H9 (cell line): Measurements from ENCODE around the gene FAM219B. TPM values are rescaled to one million over a fixed set of nuclear protein-coding genes. Genes with fewer than 3 reads are reported as not detected.

Source experiments
- DNase-seq: peaks from one replicate; pipeline ENCODE4 v3.0.0-alpha.2; 2017
- H2AFZ ChIP-seq: one replicate; pipeline ENCODE4 v1.6.1; 2013; ENCODE audit warnings: mild to moderate bottlenecking, low read length, control low read depth, moderate library complexity
- H2AK5ac ChIP-seq: 2 replicates; pipeline ENCODE4 v1.6.1; 2013; ENCODE audit warnings: low read length, control low read depth, mixed read lengths; ENCODE audit not compliant: insufficient read length
- H2BK120ac ChIP-seq: one replicate; pipeline ENCODE4 v1.6.1; 2013; ENCODE audit warnings: low read depth, mild to moderate bottlenecking, low read length, control low read depth, inconsistent platforms; ENCODE audit not compliant: poor library complexity, severe bottlenecking
- H2BK12ac ChIP-seq: 2 replicates; pipeline ENCODE4 v1.6.1; 2013; ENCODE audit warnings: low read length, control low read depth, mixed read lengths, low read depth; ENCODE audit not compliant: insufficient read length
- H2BK15ac ChIP-seq: 2 replicates; pipeline ENCODE4 v1.6.1; 2013; ENCODE audit warnings: low read depth, low read length, control low read depth
- H2BK20ac ChIP-seq: one replicate; pipeline ENCODE4 v1.6.1; 2013; ENCODE audit warnings: low read depth, mild to moderate bottlenecking, low read length, control low read depth, inconsistent platforms; ENCODE audit not compliant: poor library complexity, severe bottlenecking
- H2BK5ac ChIP-seq: 2 replicates; pipeline ENCODE4 v1.6.1; 2013; ENCODE audit warnings: low read length, control low read depth, mixed read lengths; ENCODE audit not compliant: insufficient read length
- H3K14ac ChIP-seq: 2 replicates; pipeline ENCODE4 v1.6.1; 2013; ENCODE audit warnings: low read length, control low read depth; ENCODE audit not compliant: insufficient read depth
- H3K18ac ChIP-seq: 2 replicates; pipeline ENCODE4 v1.6.1; 2013; ENCODE audit warnings: low read depth, mild to moderate bottlenecking, mixed read lengths, low read length, control low read depth; ENCODE audit not compliant: insufficient read length
- H3K23ac ChIP-seq: 2 replicates; pipeline ENCODE4 v1.6.1; 2013; ENCODE audit warnings: low read length, control low read depth, mixed read lengths, low read depth; ENCODE audit not compliant: insufficient read length
- H3K23me2 ChIP-seq: 2 replicates; pipeline ENCODE4 v1.6.1; 2013; ENCODE audit warnings: low read depth, mild to moderate bottlenecking, mixed read lengths, low read length, control low read depth; ENCODE audit not compliant: insufficient read length, poor library complexity, severe bottlenecking
- H3K27ac ChIP-seq: 2 replicates; pipeline ENCODE4 v1.5.1; 2013; ENCODE audit warnings: low read length, control low read depth, mixed read lengths, low read depth; ENCODE audit not compliant: insufficient read length
- H3K27me3 ChIP-seq: 2 replicates; pipeline ENCODE4 v1.6.1; 2013; ENCODE audit warnings: low read length, control low read depth, inconsistent platforms; ENCODE audit not compliant: insufficient read depth
- H3K4ac ChIP-seq: 2 replicates; pipeline ENCODE4 v1.6.1; 2013; ENCODE audit warnings: low read depth, mild to moderate bottlenecking, control low read depth, inconsistent platforms, low read length, moderate library complexity
- H3K4me1 ChIP-seq: 2 replicates; pipeline ENCODE4 v1.6.1; 2013; ENCODE audit warnings: low read length, control low read depth, inconsistent platforms; ENCODE audit not compliant: insufficient read depth
- H3K4me2 ChIP-seq: 2 replicates; pipeline ENCODE4 v1.6.1; 2013; ENCODE audit warnings: low read length, control low read depth, mixed read lengths; ENCODE audit not compliant: insufficient read length, insufficient read depth
- H3K56ac ChIP-seq: 2 replicates; pipeline ENCODE4 v1.6.1; 2013; ENCODE audit warnings: low read depth, mild to moderate bottlenecking, mixed read lengths, low read length, control low read depth; ENCODE audit not compliant: insufficient read length
- H3K79me1 ChIP-seq: 2 replicates; pipeline ENCODE4 v1.6.1; 2013; ENCODE audit warnings: low read depth, mild to moderate bottlenecking, moderate library complexity, low read length, control low read depth, inconsistent platforms; ENCODE audit not compliant: insufficient read depth, poor library complexity, severe bottlenecking
- H3K79me2 ChIP-seq: 2 replicates; pipeline ENCODE4 v1.6.1; 2013; ENCODE audit warnings: low read length, control low read depth, inconsistent platforms; ENCODE audit not compliant: insufficient read depth
- H3K9ac ChIP-seq: 2 replicates; pipeline ENCODE4 v1.6.1; 2013; ENCODE audit warnings: low read length, control low read depth, mixed read lengths; ENCODE audit not compliant: insufficient read length; ENCODE audit errors: extremely low read depth
- H3K9me3 ChIP-seq: one replicate; pipeline ENCODE4 v1.6.1; 2013; ENCODE audit warnings: low read depth, low read length, inconsistent platforms; ENCODE audit not compliant: control insufficient read depth
- H3T11ph ChIP-seq: one replicate; pipeline ENCODE4 v1.6.1; 2013; ENCODE audit warnings: mild to moderate bottlenecking, low read length, control low read depth, inconsistent platforms
- H4K20me1 ChIP-seq: one replicate; pipeline ENCODE4 v1.6.1; 2013; ENCODE audit not compliant: control insufficient read depth, insufficient read length, insufficient read depth
- H4K5ac ChIP-seq: 2 replicates; pipeline ENCODE4 v1.6.1; 2013; ENCODE audit warnings: low read depth, mild to moderate bottlenecking, mixed read lengths, low read length, control low read depth; ENCODE audit not compliant: insufficient read length
- H4K8ac ChIP-seq: replicated peaks from 2 replicates; pipeline ENCODE4 v1.6.1; 2013; ENCODE audit warnings: low read length, control low read depth, mixed read lengths, low read depth; ENCODE audit not compliant: insufficient read length
- H4K91ac ChIP-seq: 2 replicates; pipeline ENCODE4 v1.6.1; 2013; ENCODE audit warnings: low read depth, mild to moderate bottlenecking, moderate library complexity, mixed read lengths, low read length, control low read depth; ENCODE audit not compliant: insufficient read length
- H3K27ac Mint-ChIP-seq, 3 experiments: 2 replicates in 2 of 3; 3 replicates in 1 of 3; pipeline ENCODE4 v1.8.0; 2020 to 2021; ENCODE audit warnings: mixed read lengths in 3 of 3, mild to moderate bottlenecking in 1 of 3, moderate library complexity in 1 of 3
- H3K27me3 Mint-ChIP-seq: 2 replicates; pipeline ENCODE4 v1.8.0; 2021; ENCODE audit warnings: low read depth, mild to moderate bottlenecking, moderate library complexity, mixed read lengths
- H3K36me3 Mint-ChIP-seq, 3 experiments: 2 replicates in 2 of 3; 3 replicates in 1 of 3; pipeline ENCODE4 v1.8.0; 2020 to 2021; ENCODE audit warnings: low read depth in 3 of 3, mixed read lengths in 3 of 3; ENCODE audit not compliant: insufficient read depth in 1 of 3
- H3K4me1 Mint-ChIP-seq, 2 experiments: 2 replicates each; pipeline ENCODE4 v1.8.0; 2020; ENCODE audit warnings: mixed read lengths in 2 of 2
- H3K4me3 Mint-ChIP-seq, 2 experiments: 2 replicates in 1 of 2; 3 replicates in 1 of 2; pipeline ENCODE4 v1.8.0; 2020 to 2021; ENCODE audit warnings: mild to moderate bottlenecking in 2 of 2, mixed read lengths in 2 of 2, moderate library complexity in 1 of 2
- H3K9me3 Mint-ChIP-seq, 2 experiments: 2 replicates in 1 of 2; 3 replicates in 1 of 2; pipeline ENCODE4 v1.8.0; 2020; ENCODE audit warnings: mild to moderate bottlenecking in 2 of 2, mixed read lengths in 2 of 2, moderate library complexity in 1 of 2
- WGBS: extraction: QIAGEN DNeasy Blood & Tissue Kit; methylation state at CpG from one replicate; pipeline ENCODE4 v1.1.7; 2013; ENCODE audit warnings: missing lambda C conversion rate, low lambda C conversion rate, mixed read lengths; ENCODE audit not compliant: insufficient read length; ENCODE audit errors: extremely low coverage; 5-methylcytosine and 5-hydroxymethylcytosine counted together
- total RNA-seq: library from RNA; stranded (reverse); gene quantifications from 2 replicates; pipeline ENCODE4 v1.2.1, GENCODE V29; 2021
- TF ChIP-seq, protein P1 (sequence below): fragments of 200-600 bp; sonication (generic); conservative IDR thresholded peaks from 3 replicates; pipeline ENCODE4 v1.8.0; 2021; ENCODE audit warnings: antibody characterized with exemption, mild to moderate bottlenecking

FAM219B gene
- total RNA-seq, 1 experiment from 2014 or later: 60.3 TPM

DNA sequence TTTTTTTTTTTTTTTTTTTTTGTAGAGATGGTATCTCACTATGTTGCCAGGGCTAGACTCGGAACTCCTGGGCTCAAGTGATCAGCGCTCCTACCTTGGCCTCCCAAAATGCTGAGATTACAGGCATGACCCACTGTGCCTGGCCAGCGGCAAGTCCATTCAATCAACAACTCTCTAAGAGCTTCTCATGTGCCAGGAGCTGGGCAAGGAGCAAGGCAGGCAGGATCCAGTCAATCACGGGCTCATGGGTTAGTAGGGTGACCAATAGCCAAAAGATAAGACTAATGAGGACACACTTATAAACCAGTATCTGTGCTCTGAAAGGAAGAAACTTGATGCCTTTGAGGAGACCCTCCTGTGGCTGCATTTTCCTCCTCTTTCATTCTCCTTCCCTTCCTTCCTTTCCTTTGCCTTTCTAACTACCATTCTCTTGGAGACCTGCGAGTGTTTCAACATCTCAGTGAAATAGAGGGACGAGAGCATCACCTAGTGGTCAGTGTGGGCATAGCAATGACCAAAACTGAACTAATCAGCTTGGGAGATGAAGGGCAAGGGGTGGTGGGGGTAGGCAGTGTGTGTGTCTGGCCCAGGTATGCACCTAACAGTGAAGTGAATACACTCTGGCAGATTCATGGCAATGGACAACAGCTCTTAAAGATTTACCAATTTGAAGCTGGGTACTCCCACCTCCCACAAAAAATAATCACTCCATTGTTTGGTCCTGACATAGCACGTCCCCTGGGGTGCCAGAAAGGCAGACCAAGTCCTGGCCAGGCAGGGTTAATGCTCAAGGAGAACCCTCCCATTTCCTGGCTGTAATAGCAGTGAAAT is 43.6 kb upstream of the FAM219B start:
- Histone ChIP-seq H2AK5ac (no peak overlapping the region), H3K27ac (no peak overlapping the region), H3K4me1 (no peaks in the 10 kb centered on the region; the same call in 1 of the 2 replicates), H2BK20ac (no peak overlapping the region), H2BK15ac (no peak overlapping the region), H3K4me2 (no peak overlapping the region), H3K79me2 (no peaks in the 10 kb centered on the region; the same call in 1 of the 2 replicates), H4K91ac (no peak overlapping the region), H2BK120ac (no peak overlapping the region), H4K8ac (no peak overlapping the region), H3K79me1 (no peaks in the 10 kb centered on the region), H4K5ac (no peak overlapping the region), H3K27me3 (no peaks in the 10 kb centered on the region; the same call in 1 of the 2 replicates), H3K4ac (no peak overlapping the region), H3K14ac (no peak overlapping the region), H3T11ph (no peak overlapping the region), H3K23ac (no peak overlapping the region), H2BK5ac (no peak overlapping the region), H3K9ac (no peak overlapping the region), H3K18ac (no peak overlapping the region), H3K56ac (no peak overlapping the region), H3K9me3 (no peaks in the 10 kb centered on the region), H2BK12ac (no peak overlapping the region), H4K20me1 (no peaks in the 10 kb centered on the region), H2AFZ (no peak overlapping the region), H3K23me2 (peaks cover under 1% of the 10 kb centered on the region)
- peaks cover 14% of the 10 kb centered on the region for H3K27me3 Mint-ChIP-seq
- TF ChIP-seq, protein P1, sequence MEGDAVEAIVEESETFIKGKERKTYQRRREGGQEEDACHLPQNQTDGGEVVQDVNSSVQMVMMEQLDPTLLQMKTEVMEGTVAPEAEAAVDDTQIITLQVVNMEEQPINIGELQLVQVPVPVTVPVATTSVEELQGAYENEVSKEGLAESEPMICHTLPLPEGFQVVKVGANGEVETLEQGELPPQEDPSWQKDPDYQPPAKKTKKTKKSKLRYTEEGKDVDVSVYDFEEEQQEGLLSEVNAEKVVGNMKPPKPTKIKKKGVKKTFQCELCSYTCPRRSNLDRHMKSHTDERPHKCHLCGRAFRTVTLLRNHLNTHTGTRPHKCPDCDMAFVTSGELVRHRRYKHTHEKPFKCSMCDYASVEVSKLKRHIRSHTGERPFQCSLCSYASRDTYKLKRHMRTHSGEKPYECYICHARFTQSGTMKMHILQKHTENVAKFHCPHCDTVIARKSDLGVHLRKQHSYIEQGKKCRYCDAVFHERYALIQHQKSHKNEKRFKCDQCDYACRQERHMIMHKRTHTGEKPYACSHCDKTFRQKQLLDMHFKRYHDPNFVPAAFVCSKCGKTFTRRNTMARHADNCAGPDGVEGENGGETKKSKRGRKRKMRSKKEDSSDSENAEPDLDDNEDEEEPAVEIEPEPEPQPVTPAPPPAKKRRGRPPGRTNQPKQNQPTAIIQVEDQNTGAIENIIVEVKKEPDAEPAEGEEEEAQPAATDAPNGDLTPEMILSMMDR: peak; percentile 98
- DNase-seq: peak; percentile 88
- peak overlapping the region in 1 of 2 experiments; percentile 59; a peak in 3 of 5 replicates for H3K4me3 Mint-ChIP-seq
- no peaks in the 10 kb centered on the region for H3K9me3 Mint-ChIP-seq
- H3K36me3 Mint-ChIP-seq: no peaks in the 10 kb centered on the region; a peak in 1 of 7 replicates
- peak overlapping the region in 2 of 3 experiments; percentile 39 to 71; a peak in 2 of 7 replicates for H3K27ac Mint-ChIP-seq
- no CpG with 5 or more reads among the region's 7 CpGs for WGBS
- peaks cover 22 to 25% of the 10 kb centered on the region in 2 experiments for H3K4me1 Mint-ChIP-seq
